DOHH2 (cell line): ENCODE measurements around the gene CREB5.

ENCODE experiments used
- EZH2phosphoT487 ChIP-seq: fragments of 200-600 bp; sonication (generic); IDR thresholded peaks from 2 replicates; pipeline ENCODE4 v1.6.1; 2017; ENCODE audit warnings: borderline replicate concordance, mild to moderate bottlenecking, antibody characterized with exemption, low read length, moderate library complexity, mixed read lengths
- TF ChIP-seq, protein P1 (sequence below): fragments of 200-600 bp; sonication (generic); IDR thresholded peaks from one replicate; pipeline ENCODE4 v1.5.1; 2014; ENCODE audit warnings: antibody characterized with exemption, mild to moderate bottlenecking, low read depth, low read length; ENCODE audit not compliant: poor library complexity, severe bottlenecking

DNA sequence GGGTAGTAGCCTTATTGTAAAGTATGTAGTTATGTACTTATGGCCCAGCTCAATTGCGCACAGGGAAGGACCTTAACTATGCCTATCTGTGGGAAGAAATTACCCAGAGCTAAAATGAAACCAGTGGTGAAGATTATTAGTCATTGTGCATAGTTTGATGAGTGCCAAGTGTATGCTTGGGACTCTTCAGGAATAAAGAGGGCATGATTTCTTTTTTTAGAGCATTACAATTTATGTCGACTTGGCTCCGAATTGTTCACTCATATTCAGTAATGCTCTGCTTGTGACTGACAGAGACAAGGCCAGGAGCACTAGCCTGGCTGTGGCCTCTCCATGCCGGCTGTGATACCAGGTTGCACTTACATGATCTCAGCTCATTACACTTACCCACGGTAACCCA lies 276.3 kb downstream of the CREB5 start:
- TF ChIP-seq, protein P1, sequence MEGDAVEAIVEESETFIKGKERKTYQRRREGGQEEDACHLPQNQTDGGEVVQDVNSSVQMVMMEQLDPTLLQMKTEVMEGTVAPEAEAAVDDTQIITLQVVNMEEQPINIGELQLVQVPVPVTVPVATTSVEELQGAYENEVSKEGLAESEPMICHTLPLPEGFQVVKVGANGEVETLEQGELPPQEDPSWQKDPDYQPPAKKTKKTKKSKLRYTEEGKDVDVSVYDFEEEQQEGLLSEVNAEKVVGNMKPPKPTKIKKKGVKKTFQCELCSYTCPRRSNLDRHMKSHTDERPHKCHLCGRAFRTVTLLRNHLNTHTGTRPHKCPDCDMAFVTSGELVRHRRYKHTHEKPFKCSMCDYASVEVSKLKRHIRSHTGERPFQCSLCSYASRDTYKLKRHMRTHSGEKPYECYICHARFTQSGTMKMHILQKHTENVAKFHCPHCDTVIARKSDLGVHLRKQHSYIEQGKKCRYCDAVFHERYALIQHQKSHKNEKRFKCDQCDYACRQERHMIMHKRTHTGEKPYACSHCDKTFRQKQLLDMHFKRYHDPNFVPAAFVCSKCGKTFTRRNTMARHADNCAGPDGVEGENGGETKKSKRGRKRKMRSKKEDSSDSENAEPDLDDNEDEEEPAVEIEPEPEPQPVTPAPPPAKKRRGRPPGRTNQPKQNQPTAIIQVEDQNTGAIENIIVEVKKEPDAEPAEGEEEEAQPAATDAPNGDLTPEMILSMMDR: no peak
- no peak for TF ChIP-seq EZH2phosphoT487
